HG02981 (cell line): ENCODE results near the gene KLK4.

ENCODE experiments used
- ATAC-seq: cut with Tn5 transposase; IDR thresholded peaks from one replicate; pipeline ENCODE4 v1.9.1; 2021; ENCODE audit warnings: mild to moderate bottlenecking, moderate library complexity; ENCODE audit not compliant: unreplicated experiment

Gene KLK4, protein sequence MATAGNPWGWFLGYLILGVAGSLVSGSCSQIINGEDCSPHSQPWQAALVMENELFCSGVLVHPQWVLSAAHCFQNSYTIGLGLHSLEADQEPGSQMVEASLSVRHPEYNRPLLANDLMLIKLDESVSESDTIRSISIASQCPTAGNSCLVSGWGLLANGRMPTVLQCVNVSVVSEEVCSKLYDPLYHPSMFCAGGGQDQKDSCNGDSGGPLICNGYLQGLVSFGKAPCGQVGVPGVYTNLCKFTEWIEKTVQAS

GRCh38 chr19:50911206-50912101, at the start of gene KLK4:
TSS of gene KLK4 (minus strand) at chr19:50911395. CDS start at chr19:50910738, 657 bp downstream.
- no peak for ATAC-seq

GRCh38 chr19:50959731-50960500, 48.7 kb upstream of the KLK4 start:
- ATAC-seq, result no peak

DNA sequence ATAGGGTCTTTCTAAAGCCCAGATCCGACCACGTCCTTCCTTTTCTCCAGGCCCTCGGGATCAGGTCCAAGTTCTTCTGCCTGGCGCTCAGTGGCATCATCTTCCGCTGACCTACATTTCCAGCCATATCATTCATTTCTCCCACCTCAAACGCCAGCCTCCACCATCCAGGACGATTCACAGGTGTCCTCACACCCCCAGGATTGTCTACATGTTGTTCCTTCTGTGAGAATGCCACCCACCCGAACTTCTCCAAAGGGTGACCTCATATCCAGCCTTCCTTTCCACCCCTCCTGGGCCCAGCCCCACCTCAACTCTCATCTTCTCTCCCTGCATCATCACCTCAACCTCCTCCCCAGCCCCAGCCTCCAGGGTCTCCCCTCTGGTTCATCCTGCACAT, 46.4 kb upstream of the KLK4 start:
- no peak for ATAC-seq

GRCh38 chr19:50952910-50953309, 41.7 kb upstream of the KLK4 start, which contains the start of gene KLK5:
TSS of gene KLK5 (minus strand) at chr19:50953038. CDS start at chr19:50952657, 381 bp downstream.
- ATAC-seq, result no peak

GRCh38 chr19:50949861-50950260, 38.7 kb upstream of the KLK4 start:
- no peak for ATAC-seq

DNA sequence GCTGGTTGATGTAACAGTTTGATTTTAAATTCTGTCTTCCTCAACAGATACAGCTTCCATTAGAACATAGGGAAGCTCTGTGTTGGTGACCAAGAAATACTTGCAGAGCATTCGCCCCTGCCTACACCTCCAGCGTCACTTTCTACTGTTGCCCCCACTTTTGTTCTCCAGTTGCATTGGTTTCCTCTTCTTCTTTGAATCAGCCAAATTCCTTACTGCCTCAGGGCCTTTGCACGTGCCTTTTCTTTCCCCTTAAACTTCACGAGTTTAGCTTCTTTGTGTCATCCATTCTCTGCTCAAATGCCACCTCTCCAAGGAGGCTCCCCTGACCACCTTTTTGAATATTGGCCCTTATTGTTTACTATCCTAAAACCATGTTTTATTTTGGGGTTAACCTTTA, 35.9 kb upstream of the KLK4 start:
- no peak for ATAC-seq

DNA sequence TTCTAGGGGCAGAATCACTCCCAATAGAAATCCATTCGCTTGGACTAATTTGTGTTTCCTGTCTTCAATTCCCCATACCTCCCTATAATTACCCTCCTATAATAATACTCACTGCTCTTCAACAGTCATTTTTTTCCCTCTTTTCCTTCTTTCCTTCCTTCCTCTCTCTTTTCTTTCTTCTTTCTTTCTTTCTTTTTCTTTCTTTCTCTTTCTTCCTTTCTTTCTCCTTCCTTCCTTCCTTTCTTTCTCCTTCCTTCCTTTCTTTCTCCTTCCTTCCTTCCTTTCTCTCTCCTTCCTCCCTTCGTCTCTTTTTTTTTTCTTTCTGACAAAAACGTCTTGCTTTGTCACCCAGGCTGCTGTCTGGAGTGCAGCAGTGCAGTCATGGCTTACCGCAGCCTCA, 33.6 kb upstream of the KLK4 start:
- ATAC-seq, result no peak

- ATAC-seq, result no peak
These were observed 32.1 kb upstream of the KLK4 start for GRCh38 chr19:50943074-50943828.

- no peak for ATAC-seq
These were observed 28.4 kb upstream of the KLK4 start for GRCh38 chr19:50939596-50939995.

- ATAC-seq, result no peak
These were observed 22.4 kb upstream of the KLK4 start for GRCh38 chr19:50933640-50934039.

- no peak for ATAC-seq
These were observed 21.5 kb upstream of the KLK4 start for GRCh38 chr19:50932690-50933083.

DNA sequence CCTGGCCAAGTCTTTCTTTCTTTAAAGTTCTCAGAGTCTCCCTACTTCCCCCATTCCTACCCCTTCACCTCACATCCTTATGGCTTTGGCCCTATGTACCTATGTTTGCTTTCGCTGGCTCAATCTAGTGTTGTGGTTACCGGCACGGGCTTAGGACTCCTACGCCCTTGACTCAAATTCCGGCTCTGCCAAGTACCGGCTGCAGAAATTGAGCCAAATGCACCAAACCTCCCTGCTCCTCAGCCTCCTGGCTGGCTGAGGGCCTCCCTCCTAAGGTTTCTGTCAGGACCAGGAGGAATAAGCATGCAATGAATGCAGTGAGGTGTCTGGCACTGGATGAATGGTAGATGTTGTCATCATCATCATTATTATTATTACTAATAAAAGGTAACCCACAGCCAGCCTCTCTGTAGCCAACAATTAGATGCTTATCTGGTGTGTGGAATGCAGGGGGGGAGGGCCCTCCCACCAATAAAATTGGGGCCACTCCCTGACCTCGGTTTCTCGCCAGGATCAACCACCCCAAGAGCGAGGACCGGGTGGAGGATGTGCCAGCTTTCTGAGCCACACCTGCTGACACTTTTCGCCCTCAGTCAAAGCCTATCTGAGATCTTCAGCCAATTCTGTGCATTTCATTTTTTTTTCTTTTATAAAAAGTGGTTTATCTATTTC, 21.0 kb upstream of the KLK4 start:
- ATAC-seq, result no peak

DNA sequence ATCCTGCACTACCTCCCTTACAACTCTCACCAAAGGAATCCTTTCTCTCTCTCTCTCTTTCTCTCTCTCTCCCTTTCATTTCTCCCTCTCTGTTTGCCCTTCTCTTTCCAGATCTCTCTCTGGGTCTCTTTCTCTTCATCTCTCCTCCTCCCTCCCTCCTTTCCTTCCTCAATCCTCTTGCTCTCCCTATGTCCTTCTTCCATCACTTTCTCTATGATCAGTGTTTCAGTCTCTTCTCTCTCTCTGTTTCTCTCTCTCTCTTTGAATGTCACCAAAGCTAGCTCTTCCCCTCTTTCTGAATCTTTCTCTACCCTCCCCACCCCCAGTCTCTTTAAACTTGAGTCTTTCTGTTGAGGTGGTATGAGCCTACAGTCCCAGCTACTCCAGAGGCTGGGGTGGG, 19.8 kb upstream of the KLK4 start:
- ATAC-seq, result no peak

DNA sequence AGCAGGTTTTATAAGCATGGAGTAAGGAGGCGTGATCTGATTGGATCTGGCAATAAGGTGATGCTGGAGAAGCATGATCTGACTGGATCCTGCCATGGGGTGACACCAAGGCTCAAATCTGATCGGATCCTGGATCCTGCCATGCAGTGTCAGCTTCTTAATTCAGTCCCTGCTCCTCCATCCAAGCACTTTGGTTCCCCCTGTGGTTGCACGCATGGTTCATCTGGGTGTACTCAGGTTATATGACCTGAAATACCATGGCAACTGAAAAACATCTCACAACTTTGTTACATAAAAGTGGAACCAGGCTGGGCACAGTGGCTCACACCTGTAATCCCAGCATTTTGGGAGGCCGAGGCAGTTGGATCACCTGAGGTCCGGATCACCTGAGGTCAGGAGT, 17.6 kb upstream of the KLK4 start:
- no peak for ATAC-seq

GRCh38 chr19:50926144-50926543, 14.9 kb upstream of the KLK4 start:
- ATAC-seq, result no peak

- no peak for ATAC-seq
These were observed 14.5 kb upstream of the KLK4 start for GRCh38 chr19:50925734-50926133.

DNA sequence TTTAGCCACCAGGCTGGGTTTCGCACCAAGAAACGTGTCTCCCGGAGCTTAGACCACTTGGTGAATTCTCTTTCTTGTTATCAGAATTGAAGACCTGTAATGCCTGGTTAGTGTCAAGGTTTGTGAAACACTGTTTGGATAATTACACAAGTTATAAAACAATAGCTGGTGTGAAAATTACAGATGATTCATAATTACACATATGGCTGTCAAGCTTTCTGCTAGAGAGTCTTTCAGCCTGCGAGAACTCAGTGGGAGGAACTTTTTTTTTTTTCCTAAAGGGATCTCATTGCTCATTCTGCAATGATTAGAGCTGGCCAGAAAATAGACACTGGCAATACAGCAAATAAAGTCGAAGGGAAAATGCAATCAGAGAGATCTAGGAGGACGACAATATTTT, 13.4 kb upstream of the KLK4 start:
- ATAC-seq, result no peak

DNA sequence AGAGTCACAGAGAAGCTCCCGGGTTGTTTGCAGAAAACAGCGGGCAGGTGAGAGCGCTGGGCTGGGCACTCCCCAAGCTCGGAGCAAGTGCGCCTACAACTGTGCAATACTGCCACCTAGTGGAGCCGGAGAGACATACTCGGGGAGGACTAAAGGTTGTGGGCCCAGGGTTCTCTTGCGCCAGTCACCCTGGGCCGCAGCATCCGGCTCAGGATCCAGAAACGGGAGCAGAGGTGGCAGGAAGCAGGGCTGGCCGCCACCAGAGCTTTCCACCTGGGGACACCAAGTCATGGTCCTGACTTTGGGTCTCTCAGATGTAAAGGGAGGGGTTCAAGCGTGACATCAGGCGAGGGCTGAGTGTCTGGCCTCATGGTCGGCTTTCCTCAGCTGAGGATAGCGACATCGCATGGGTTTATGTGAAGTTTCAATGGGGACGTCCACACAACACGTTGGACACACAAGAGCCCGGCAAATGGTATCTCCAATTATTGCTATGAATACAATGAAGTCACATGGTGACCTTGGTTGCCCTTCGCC, 11.2 kb upstream of the KLK4 start:
- ATAC-seq, result peak; percentile 59

DNA sequence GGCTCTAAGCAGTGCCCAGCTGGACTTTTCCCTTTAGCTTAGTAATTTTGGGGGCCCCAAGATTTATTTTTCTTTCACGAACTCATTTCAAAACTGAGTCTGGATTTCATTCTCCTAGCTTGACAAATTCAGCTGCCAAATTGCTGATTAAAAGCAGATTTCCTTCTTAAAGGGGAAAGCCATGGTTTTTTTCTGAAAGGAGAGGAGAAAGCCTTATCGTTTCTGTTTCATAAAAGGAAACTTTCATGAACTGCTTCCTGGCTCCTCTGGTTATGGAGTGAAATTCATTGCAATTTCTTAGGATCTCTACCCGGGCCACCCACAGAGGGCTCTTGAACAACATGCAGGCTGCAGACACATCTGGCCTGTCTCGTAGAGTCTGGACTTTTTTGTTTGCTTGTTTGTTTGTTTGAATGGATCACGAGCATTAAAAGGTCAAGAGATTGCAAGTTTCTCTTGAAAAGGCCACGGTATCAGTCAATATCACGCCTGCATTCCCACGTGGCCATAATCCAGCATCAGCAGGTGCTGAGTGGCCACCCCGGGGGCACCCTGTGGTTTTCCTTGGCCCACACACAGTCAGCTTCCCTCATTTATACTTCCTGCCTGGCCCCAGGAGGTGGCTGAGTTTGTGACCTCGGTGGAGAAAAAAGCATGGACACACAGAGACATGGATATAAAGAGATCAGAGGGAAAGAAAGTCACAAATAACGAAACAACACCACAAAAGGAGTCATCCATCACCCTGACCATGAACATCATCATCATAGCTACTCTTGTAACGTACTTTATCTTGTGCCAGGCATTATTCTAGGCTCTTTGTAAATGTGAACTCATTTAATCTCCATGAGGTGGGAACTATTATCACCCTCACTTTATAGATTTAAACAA, 10.5 kb upstream of the KLK4 start:
- peak; percentile 10 for ATAC-seq
